Measurements from ENCODE around the gene C11orf68.

Gene C11orf68

DNA sequence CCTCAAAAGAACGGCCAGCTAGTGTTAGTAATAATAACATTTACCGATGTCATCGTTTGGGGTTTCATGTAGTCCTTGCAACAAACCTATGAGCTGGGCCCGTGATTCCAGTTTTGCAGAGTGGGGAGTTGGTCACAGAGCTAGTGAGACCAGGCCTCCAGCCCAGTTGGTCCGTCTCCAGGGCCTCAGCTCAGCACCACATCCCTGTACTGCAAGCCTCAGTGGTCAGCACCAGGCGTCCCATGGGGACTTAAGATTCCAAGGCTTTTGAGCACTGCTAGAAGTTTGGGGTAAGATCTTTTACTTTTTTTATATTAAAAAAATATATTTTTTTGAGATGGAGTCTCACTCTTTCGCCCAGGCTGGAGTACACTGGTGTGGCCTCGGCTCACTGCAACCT, 25.3 kb upstream of the C11orf68 start:
- DNase-seq (ENCODE audit: low spot score), result no peak

DNA sequence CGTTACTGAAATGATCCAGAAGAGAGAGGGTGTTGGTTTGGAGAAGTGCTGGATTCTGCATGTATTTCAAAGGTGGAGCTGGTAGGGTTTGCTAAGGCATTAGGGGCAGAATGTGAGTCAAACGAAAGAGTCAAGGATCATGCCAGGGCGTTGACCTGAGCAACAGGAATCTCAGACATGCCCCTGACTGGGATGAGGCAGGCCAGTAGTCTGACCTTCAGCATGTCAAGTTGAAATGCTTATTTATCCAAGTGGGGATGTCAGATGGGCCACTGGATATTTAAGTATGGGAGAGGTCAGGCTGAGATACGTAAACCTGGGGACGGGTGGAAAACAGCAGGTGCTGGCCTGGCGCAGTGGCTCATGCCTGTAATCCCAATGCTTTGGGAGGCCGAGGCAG, 23.7 kb upstream of the C11orf68 start:
- no peak for DNase-seq (ENCODE audit: low spot score)

DNA sequence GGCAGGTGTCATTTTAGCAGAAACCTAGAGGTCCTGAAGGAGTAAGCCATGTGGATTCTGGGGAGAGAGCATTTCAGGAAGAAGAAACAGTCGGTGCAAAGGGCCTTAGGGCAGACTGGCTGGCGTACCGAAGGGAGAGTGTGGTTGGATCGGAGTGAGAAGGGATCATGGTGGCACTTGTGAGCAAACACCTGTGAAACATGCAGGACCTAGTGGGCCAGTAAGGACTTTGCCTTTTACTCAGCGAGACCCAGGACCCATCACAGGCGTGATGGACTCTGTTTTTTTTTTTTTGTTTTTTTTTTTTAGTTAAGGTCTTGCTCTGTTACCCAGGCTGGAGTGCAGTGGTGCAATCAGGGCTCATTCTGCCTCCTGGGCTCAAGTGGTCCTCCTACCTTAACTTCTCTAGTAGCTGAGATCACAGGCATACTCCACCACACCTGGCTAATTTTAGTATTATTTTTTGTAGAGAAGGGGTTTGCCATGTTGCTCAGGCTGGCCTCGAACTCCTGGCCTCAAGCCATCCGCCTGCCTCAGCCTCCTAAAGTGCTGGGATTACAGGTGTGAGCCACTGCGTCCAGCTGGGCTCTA, 23.0 kb upstream of the C11orf68 start:
- DNase-seq (ENCODE audit: low spot score), result no peak

DNA sequence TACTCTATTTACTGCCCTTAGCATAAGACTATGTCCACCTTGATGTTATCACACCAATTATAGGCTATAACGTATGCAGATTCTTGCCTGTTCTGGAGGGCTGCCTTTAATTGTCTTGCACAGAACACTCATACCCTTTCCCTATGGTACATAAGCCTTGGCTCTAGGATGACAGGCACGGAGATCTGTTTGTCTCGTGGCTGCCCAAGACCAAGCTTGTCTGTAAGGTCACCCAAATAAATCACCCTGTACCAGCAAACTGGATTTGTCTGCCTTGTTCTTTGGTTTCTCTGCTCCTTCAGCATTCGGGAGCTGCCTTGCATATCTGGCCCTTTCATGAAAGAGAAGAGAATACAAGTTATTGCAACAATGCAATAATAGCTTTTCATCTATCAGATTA, 18.9 kb upstream of the C11orf68 start:
- DNase-seq (ENCODE audit: low spot score), result no peak

GRCh38 chr11:65934014-65934413, 15.2 kb upstream of the C11orf68 start:
- peak; percentile 50 for DNase-seq (ENCODE audit: low spot score)

GRCh38 chr11:65932558-65932919, 13.7 kb upstream of the C11orf68 start:
- DNase-seq (ENCODE audit: low spot score), result peak; percentile 50

GRCh38 chr11:65931773-65932557, 13.1 kb upstream of the C11orf68 start:
- DNase-seq (ENCODE audit: low spot score), result no peak

DNA sequence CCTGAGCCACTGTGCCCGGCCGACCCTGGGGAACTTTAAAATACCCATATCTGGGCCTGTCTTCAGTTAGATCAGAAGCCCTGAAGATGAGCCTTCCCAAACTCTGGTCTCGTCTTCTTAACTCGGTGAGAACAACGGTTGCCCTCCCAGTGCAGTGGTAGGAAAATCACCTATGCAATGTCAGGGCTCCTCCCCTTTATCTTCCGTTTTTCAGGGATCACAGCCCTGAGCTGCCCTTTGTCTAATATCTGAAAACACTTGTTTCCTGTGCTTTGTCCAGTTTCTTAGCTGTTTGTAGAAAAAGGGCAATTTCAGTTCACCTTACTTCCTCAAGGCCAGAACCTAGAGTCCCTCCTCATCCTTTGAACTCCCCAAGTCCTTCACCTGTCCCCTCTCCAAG, 9.8 kb upstream of the C11orf68 start:
- DNase-seq (ENCODE audit: low spot score), result peak; percentile 32

DNA sequence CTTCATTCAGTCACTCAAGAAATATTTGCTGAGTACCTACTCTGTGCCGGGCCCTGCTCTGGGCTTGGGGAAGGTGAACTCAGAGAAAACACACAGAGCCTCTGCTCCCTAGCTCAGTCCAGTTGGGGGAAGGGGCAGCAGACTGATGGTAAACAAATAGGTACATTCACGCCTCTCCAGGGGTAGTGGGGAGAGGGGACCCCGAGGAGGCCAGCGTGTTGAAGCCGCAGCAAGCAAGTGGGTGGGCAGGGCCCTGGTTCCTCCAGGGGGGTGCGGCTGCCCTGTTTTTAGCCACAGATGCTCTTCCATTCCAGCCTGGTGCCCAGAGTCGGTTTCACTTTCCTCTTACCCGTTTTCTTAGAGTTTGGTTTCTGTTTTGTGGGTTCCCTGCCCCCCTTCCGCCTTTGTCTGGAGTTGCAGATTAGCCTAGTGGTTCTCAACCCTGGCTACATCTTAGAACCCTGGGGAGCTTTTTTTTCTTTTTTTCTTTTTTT, 9.1 kb upstream of the C11orf68 start:
- peak; percentile 77 for DNase-seq (ENCODE audit: low spot score)

DNA sequence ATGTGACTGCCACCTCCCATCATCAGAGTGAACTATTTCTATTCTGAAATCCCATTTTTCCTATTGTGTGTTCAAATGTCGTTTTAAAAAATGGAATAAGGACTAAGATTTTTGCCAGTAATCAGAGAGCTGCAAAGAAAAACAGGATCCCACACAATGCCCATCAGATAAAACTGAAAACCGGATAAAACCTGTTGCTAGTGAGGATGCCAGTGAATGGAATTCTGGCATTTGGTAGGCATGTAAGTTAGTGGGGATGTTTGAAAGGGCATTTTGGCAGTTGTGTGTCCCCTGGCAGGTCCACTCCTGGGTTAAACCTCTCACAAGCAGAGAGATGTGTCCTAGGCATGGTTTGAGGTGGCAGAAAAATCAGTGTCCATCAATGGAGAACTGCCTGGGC, 6.5 kb upstream of the C11orf68 start:
- DNase-seq (ENCODE audit: low spot score), result no peak

- DNase-seq (ENCODE audit: low spot score), result no peak
Observed at GRCh38 chr11:65922565-65922964, 3.7 kb upstream of the C11orf68 start.

GRCh38 chr11:65921876-65922275, 3.0 kb upstream of the C11orf68 start:
- no peak for DNase-seq (ENCODE audit: low spot score)

DNA sequence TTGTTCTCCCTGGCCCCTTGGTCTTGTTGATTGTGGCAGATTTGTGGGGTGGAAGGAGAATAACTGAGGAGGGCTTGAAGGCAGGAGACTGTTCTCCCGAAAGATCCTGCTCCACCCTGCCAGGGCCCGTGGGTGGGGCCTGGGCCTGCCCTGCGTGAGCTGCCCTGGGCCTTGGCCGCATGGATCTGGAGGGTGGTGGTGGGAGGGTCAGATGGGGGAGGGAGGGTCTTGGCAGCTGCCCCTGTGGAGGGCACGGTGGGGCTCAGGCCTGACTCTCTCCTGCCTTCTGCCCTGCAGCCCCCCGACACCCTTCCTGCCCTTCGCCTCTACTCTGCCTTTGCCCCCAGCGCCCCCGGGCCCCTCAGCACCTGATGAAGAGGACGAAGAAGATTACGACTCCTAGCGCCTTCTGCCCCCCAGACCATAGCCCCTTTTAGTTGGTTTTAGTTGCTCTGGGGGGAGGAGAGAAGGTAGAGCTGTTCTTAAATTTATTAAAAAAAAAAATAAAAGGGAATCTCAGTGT, 2.2 kb upstream of the C11orf68 start:
- DNase-seq (ENCODE audit: low spot score), result no peak

GRCh38 chr11:65920372-65920802, 1.5 kb upstream of the C11orf68 start:
- peak; percentile 61 for DNase-seq (ENCODE audit: low spot score)

DNA sequence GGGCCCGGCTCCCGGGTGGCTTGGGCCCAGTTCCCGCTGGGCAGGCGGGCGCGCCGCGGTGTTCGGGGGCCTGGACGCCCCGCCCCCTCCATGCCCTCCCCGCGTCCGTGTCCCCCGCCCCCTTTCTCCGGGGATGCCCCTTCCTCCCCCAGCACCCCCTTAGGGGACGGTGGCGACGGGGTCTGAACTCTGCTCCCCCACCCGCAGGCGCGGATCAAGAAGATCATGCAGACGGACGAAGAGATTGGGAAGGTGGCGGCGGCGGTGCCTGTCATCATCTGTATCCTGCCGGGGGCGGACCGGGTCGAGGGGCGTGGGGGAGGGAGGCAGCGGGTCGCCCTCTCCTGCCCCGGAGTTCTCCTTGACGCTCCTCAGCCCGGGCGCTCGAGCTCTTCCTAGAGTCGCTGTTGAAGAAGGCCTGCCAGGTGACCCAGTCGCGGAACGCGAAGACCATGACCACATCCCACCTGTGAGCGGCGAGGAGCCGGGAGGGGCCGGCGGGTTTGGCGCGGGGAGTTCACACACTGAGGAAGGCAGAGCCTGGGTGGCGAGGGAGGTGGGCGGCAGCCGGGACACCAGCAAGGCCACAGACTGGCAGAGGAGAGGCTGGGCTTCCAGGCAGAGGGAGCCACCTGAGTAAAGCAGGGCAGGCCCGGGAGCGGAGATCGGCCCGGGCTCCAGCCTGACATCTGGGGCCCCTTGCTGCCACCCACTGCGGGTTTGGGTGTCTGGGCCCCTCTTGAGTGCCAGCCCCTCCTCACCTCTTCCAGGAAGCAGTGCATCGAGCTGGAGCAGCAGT, 910 bp upstream of the C11orf68 start:
- no peak for DNase-seq (ENCODE audit: low spot score)

DNA sequence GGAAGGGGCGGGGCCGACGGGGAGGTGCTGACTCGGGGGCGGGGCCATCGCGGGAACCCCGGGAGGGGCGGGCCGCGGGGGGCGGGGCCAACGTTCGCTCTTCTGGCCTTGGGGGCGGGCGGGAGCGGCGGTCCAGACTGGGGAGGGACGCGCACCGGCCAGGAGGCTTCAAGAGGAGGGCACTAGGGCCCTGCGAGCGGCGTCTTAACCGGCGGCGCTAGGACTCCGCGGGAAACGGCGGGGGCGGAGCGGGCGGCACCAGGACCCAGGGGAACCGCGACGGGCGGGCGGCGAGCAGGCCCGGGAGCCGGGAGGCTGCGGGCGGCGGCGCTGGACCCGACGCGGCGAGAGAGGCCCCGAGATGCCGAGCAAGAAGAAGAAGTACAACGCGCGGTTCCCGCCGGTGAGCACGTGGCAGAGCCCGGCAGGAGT, 295 bp upstream of the C11orf68 start, which contains the start of gene DRAP1:
DRAP1 (plus strand) TSS at position 286 of the 432 bp plus-strand sequence; CDS start at position 362, 76 bp downstream.
- peak; percentile 98 for DNase-seq (ENCODE audit: low spot score)

DNA sequence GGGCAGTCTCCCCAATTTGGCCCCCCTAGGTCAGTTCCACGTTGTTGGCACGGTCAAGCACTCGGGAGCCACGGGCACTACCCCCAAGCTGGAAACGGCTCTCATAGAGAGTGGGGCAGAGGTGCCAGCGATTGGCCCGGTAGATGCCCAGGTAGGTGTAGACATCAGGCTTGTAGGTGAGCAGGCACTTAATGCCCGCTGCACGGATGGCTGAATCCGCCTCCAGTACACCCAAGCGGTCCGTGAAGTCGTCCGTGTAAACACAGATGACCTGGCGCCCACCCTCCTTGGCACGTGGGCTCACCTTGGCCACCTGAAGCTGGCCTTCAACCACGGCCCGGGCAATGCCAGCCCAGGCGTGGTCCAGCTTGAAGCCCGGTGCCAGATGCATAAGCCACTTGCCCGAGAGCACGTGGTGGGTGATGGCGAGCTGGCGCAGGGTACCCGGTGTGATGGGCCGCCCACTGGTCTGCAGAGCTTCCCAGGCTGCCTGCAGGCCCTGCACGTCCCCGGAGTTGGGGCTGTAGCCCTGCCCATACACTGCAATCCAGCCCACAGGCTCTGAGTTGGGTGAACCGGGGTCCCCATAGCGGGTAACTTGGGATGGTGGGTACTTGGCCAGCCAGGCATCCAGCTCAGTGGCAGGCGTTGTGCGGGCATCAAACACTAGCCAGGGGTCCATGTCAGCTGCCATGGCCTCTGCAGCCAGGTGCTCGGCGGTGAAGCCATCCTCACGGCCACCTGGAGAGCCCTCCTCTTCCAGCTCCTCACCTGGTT, 1.2 kb downstream of the C11orf68 start:
- no peak for DNase-seq (ENCODE audit: low spot score)

- no peak for DNase-seq (ENCODE audit: low spot score)
Observed at GRCh38 chr11:65917077-65917433, 1.8 kb downstream of the C11orf68 start.

- no peak for DNase-seq (ENCODE audit: low spot score)
Observed at GRCh38 chr11:65916391-65916790, 2.5 kb downstream of the C11orf68 start.

DNA sequence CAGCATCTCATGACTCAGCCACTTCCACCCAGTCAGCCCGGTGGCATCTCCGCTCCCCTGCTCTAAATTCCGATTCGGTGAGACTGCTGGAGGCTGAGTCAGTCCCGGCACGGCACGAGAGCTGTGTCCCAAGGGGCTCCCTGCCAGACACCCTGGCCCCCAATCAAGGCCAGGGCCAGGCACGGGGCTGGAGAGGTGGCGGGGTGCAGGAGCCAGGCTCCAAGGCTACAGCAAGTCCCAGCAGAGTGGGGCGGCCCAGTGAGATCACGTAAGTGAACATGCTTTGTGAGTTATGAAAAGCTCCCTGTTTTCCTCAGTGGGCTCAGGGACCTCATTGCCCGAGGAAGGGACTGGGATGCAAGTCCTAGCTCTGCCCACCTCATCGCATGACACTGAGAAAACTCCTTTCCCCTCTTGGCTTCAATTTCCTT, 3.0 kb downstream of the C11orf68 start:
- DNase-seq (ENCODE audit: low spot score), result peak; percentile 74

GRCh38 chr11:65915101-65915820, 3.6 kb downstream of the C11orf68 start:
- no peak for DNase-seq (ENCODE audit: low spot score)

Data from hematopoietic multipotent progenitor cell treated with erythropoietin and hydrocortisone succinate and interleukin-3 and kit ligand, for 17 days (in vitro differentiated cells).